ENCODE data around the gene TOMM70.
A peak's percentile ranks its signal among the peaks of the same experiment; 100 is the strongest.
"Not testable (repeated sequence)": the region's sequence is repeated elsewhere in the genome, so short reads cannot be mapped to it uniquely, and the experiment has no call there.

TOMM70 gene

DNA sequence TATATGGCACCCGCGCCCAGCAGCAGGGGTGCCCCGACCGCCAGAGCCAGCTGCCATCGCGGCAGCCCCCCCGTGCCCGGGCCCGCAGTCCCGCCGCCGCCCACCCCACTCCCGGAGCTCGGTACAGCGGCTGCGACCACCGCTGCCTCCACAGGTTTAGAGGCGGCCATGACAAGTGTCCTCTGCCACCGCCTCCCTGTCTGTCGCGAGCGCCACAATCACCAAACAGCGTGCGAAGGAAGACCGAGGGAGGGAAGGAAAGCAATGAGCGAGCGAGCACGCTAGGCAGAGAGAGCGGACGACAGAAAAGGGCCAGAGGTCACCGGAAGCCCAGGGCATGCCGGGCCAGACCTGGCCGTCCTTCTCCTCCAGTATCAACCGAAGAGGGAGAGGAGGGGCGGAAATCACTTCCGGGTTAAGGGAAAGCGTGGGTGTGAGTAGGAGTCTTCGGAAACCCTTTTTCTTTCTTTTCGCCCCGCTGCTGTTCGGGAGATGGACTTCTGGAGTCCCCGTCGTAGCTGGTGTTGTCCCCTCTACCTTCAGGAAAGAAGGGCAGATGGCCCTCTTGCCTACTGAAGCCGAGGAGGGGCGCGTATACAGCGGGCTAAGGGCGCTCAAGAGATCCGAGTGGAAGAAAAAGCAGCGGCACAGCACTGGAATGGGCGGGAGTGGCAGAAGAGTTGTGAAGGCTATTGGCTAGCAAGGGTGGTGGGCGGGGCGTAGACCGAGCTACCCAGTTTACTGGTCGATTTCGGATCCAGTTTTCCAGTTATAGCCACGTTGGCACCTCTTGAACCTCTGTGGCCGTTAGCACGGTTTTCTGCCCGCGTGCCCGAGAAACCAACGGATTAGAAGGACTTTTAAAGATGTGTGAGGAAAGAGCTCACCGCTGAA, at the start of gene TOMM70, which contains the start of gene LNP1:
Gene TOMM70, minus strand, starts transcription at position 310 of the 894 bp plus-strand sequence. Its CDS starts 140 bp downstream, at position 170.
Gene LNP1, plus strand, starts transcription at position 760 of the 894 bp plus-strand sequence. CDS start 28,191 bp downstream, outside the sequence.
- peak; percentile 97 for DNase-seq

DNA sequence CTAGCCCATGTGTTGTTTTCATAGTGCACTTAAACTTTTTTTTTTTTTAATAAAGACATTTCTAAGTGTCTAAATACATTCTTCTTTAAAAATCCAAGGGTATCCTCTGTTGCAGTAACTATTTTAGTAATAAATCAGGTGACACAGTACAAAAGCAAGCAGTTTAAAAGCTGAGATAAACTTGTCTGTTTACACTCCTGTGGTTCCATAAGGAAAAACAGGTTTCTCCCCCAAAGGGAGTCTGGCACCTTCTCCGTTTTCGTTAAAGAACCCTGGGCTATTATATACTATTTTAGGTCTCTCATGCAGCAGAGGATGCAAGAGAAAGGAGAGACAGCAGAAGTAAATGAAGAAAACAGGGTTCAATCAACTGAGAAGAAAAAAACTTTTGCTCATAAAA, 48.3 kb upstream of the TOMM70 start:
- no peak for DNase-seq

DNA sequence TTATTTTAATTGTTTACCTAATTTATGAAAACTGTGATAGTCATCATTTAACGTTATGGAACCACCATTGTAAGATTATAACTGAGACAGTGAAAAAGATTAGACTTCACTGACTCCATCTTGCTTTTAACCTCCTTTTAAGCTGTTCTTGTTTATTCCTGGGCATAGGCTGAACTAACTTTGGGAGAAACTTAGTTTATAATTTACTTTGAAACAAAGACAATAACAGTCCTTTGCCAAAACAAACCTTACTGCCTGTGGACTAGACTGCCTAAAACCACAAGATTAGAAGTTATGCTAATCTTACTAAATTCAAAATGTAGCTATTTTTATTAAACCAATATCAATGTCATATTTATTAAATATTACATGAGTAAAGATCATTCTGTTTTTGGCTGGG, 47.2 kb upstream of the TOMM70 start:
- DNase-seq = no peak

- not testable (repeated sequence) for DNase-seq
Observed at GRCh38 chr3:100447067-100447466, 46.2 kb upstream of the TOMM70 start.

- DNase-seq = no peak
Observed at GRCh38 chr3:100443690-100444089, 42.8 kb upstream of the TOMM70 start.

DNA sequence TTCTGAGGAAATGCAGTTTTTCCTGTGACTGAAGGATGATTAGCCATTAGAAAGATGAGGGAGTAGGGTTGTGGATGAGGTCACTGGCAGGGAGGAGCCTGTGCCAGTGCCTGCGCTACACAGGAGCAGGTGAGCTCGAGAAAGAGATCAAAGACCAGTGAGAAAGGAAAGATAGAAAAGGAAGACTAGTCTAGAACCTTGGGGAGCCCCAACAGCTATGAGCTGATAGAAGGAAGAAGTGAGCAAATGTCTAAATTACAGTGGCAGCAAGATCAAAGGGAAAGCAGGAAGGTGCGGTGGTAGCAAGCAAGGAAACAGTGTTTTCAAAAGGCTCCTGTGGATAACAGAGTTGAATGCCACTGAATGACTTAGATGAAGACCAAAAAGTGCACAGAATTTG, 40.0 kb upstream of the TOMM70 start:
- DNase-seq = no peak

DNA sequence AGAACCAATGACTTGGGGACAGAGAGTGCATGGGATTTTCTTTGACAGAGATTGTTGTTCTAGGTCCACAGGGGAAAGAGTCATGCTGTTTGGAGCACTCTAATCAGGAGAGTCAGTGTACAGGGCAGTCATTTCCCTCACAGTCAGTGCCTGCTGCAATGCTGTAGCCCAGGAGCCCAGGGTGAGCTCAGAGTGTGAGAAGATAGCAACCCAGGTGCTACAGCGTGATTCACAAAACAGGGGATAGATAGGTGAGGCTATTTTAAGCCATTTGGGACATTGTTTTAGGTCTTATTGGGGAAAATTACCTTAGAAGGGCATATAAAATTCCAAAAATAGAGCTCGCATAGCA, 37.7 kb upstream of the TOMM70 start:
- DNase-seq = no peak

- no peak for DNase-seq
Observed at GRCh38 chr3:100437721-100438622, 37.1 kb upstream of the TOMM70 start.

DNA sequence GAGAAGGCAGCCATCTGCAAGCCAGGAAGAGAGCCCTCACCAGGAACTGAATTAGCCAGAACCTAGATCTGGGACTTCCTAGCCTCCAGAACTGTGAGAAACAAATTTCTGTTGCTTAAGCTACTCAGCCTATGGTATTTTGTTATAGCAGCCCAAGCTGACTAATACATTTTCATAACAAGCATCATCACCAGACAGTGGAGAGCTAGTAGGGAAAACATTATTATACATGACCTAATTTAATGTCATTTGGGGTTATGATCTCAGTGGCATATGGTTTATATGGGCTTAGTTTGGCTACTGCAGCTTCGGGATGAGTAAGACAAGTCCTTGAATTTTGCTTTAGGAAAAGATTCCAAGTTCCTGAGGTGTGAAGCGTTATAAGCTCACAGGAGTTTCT, 36.1 kb upstream of the TOMM70 start:
- no peak for DNase-seq

GRCh38 chr3:100429187-100429716, 28.4 kb upstream of the TOMM70 start:
- no peak for DNase-seq

- DNase-seq = no peak
Observed at GRCh38 chr3:100427699-100428098, 26.8 kb upstream of the TOMM70 start.

DNA sequence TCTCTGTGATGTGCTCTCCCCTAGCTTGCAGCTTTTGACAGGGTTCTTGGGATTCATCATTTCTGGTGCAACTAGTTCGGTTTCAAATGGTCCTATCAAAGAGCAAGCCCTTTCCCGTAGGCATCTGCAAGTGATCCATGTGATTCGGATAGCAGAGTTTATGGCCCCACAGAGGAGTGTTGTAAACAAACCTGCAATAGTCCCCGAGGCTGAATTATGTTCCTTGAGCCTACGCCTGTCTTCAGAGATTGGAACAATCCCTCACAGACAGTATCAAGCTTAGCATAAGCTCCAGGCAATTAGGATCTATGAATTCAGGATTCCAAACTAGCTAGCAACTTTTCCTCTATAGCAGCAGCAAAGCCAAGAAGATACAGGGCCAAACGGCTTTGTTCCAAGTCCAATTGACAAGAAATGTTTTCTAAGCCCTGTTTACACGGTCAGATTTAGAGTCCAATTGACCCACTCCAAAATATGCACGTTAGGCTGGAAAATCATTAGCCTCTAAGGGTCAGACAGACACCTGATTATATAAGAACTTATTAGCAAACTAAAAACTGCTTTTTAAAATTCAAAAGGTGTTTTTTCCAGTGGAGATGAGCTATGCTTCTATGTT, 25.3 kb upstream of the TOMM70 start:
- DNase-seq = no peak

DNA sequence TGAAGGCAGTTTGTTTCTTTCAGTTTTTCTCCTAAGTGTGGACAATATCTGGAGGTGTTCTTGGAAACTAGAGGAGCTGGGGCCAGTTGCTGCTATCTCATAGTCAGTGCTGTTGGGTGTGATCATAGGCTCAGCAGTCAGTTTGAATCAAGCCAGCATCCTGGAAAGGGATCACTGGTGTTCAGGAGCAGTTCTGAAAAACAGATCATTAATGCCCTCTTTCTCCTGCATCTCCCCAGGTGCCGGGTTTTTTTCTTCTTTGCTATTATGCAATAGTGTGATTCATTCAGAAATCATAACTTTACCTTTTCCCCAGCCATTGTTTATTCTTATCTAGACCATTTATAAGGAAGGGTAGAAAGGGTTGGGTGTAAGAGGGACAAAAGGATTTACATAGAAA, 24.4 kb upstream of the TOMM70 start:
- DNase-seq = no peak

DNA sequence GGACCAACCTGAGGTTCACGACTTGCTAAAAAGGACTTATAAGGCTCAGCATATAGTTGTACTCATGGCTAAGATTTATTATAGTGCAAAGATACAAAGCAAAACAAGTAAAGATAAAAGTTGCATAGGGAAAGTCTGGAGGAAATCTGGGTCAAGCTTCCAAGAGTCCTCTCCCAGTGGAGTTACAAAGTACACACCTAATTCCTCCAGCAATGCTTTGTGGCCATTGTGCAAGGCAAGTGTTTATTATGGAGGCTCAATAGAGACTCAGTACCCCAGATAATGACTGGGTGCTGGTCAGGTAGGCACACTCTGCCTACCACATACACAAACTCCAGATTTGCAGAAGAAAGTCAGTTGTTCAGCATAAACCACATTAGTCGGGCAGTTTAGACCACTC, 23.4 kb upstream of the TOMM70 start:
- DNase-seq = no peak

DNA sequence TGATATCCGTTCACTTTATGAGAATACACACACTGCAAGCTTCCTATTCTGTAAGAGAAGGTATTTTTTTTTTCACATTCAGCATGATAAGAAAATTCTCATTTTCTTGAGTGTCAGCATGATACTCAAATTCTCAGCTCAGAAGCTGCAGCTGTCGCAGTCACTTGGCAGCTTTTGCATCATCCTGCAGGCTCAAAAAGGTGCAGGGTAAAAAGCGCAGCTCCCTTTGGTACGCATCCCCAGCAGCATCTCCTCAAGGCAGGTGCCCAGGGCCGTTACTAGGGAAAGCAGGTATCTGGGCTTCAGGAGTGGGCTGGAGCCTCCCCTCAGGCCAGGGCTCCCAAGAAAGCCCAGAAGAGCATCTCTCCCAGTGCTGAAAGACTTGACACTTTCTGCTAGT, 22.7 kb upstream of the TOMM70 start:
- no peak for DNase-seq

DNA sequence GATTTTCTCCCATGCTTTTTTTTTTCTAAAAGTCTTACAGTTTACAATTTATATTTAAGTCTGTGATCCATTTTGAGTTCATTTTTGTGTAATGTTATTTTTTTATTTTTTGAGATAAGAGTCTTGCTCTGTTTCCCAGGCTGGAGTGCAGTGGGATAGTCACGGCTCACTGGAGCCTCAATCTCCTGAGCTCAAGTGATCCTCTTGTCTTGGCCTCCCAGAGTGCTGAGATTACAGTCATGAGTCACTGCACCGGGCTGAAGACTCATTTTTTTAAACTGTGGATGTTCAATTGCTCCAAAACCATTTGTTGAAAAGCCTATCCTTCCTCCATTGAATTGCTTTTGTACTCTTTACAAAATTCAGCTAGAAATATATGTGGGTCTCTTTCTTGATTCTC, 20.0 kb upstream of the TOMM70 start:
- DNase-seq = no peak

- DNase-seq = no peak
Observed at GRCh38 chr3:100419406-100419805, 18.5 kb upstream of the TOMM70 start.

- no peak for DNase-seq
Observed at GRCh38 chr3:100416863-100417262, 16.0 kb upstream of the TOMM70 start.

DNA sequence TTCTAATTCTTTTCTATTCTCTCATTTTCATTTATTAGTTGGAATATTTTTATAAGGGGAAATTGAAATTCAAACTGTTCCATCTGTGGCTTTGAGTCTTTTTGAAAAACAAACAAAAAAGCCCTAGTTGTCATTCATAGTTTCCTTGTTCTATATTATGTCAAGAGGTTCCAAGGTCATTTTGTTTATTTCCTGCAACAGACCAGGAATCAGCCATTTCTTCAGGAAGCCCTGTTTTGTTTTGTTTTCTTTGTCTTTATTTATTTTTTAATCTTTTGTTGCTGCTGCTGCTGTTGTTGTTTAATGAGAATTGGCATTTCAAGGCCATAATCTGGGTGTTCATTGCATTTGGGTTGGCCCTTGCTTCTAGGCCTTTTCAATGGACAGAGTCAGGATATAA, 15.3 kb upstream of the TOMM70 start:
- DNase-seq = no peak

- DNase-seq = no peak
Observed at GRCh38 chr3:100413613-100414012, 12.7 kb upstream of the TOMM70 start.

DNA sequence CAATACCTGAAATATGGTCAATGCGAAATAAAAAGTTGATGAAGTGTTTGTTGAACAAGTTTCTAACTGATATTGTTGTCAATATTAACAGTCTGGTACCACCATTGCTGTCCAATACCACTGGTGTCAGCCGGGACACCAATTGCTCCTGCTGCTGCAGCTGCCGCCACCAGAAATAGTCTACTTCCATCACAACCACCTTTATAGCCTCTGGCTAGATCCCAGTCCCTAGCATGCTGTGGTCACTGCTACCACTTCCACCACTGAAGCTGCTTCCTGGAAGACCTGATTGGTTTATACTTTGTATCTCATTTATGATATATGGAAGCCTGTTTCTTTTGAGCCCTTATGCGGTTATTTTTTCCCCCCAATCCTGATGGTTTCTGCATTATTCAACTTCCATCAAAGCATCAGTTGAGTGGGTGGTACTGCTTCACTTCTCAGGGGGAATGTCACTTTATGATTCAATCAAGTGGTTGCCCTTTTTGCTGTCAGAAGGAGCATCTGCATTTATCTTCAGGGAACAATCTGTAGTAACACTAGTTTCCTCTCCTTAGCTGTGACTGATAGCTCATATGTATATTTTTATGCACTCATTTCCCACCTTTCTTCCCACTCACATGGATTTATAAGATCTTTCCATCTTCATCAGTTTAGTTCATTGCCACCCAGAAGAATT, 12.2 kb upstream of the TOMM70 start:
- DNase-seq = no peak
